OCI-LY3 (cell line): Measurements from ENCODE around the gene CPHXL.

Experiments
- H2AFZ ChIP-seq: fragments of 200-600, 300-600 bp; shearing (Covaris generic); 2 replicates; pipeline ENCODE4 v1.6.0; 2014; ENCODE audit warnings: antibody characterized with exemption, low read depth, low read length
- H3K27ac ChIP-seq: fragments of 200-600, 300-600 bp; sonication (generic); 2 replicates; pipeline ENCODE4 v1.5.1; 2014; ENCODE audit warnings: mild to moderate bottlenecking, low read length, moderate library complexity, mixed read lengths
- H3K27me3 ChIP-seq: fragments of 200-600, 300-600 bp; sonication (generic); 2 replicates; pipeline ENCODE4 v1.6.1; 2014; ENCODE audit warnings: low read depth, low read length, mixed read lengths
- H3K36me3 ChIP-seq: fragments of 200-600, 300-600 bp; sonication (generic); replicated peaks from 2 replicates; pipeline ENCODE3; 2014; ENCODE audit warnings: low read depth, low read length, mixed read lengths
- H3K4me1 ChIP-seq: fragments of 300-600, 200-600 bp; sonication (generic); 2 replicates; pipeline ENCODE4 v1.6.1; 2014; ENCODE audit warnings: low read length, mixed read lengths
- H3K4me2 ChIP-seq: fragments of 200-600, 300-600 bp; sonication (generic); 2 replicates; pipeline ENCODE4 v1.6.1; 2014; ENCODE audit warnings: low read length, mixed read lengths
- H3K4me3 ChIP-seq: fragments of 300-600, 200-600 bp; sonication (generic); 2 replicates; pipeline ENCODE4 v1.5.1; 2014; ENCODE audit warnings: antibody characterized with exemption, mild to moderate bottlenecking, low read length, moderate library complexity
- H3K79me2 ChIP-seq: fragments of 300-600, 200-600 bp; shearing (Covaris generic); 2 replicates; pipeline ENCODE4 v1.6.1; 2014; ENCODE audit warnings: mild to moderate bottlenecking, low read length, mixed read lengths
- H3K9ac ChIP-seq: fragments of 300-600, 200-600 bp; shearing (Covaris generic); 2 replicates; pipeline ENCODE4 v1.6.0; 2014; ENCODE audit warnings: mild to moderate bottlenecking, low read length, moderate library complexity
- H3K9me3 ChIP-seq: fragments of 200-600, 300-600 bp; shearing (Covaris generic); 2 replicates; pipeline ENCODE4 v1.6.1; 2014; ENCODE audit warnings: low read length, mixed read lengths; ENCODE audit not compliant: insufficient read depth
- H4K20me1 ChIP-seq: fragments of 200-600, 300-600 bp; sonication (generic); 2 replicates; pipeline ENCODE4 v1.6.1; 2016; ENCODE audit warnings: low read length, mixed read lengths; ENCODE audit not compliant: insufficient read depth
- CTCF ChIP-seq: fragments of 200-600, 300-600 bp; sonication (generic); IDR thresholded peaks from 2 replicates; pipeline ENCODE4 v1.5.1; 2014; ENCODE audit warnings: antibody characterized with exemption, low read length, low read depth
- EZH2phosphoT487 ChIP-seq: fragments of 200-600 bp; shearing (Covaris generic); IDR thresholded peaks from 2 replicates; pipeline ENCODE4 v1.6.1; 2018; ENCODE audit warnings: antibody characterized with exemption, mixed run types, low read depth

Gene CPHXL

GRCh38 chr16:75745823-75746222 is 19.5 kb upstream of the CPHXL start:
- H3K27me3 ChIP-seq = no peaks in the 10 kb centered on the region
- no peak overlapping the region for H2AFZ ChIP-seq
- H4K20me1 ChIP-seq = no peaks in the 10 kb centered on the region
- peak overlapping the region; percentile 1; the same call in 1 of the 2 replicates for H3K4me2 ChIP-seq
- no peak overlapping the region for H3K9ac ChIP-seq
- H3K79me2 ChIP-seq = no peaks in the 10 kb centered on the region
- no peak overlapping the region for H3K4me3 ChIP-seq
- no peak overlapping the region for H3K27ac ChIP-seq
- peaks cover 13% of the 10 kb centered on the region for H3K4me1 ChIP-seq
- H3K9me3 ChIP-seq = peaks cover 37% of the 10 kb centered on the region
- H3K36me3 ChIP-seq = no peaks in the 10 kb centered on the region
- TF ChIP-seq CTCF (no peak), EZH2phosphoT487 (no peak)

DNA sequence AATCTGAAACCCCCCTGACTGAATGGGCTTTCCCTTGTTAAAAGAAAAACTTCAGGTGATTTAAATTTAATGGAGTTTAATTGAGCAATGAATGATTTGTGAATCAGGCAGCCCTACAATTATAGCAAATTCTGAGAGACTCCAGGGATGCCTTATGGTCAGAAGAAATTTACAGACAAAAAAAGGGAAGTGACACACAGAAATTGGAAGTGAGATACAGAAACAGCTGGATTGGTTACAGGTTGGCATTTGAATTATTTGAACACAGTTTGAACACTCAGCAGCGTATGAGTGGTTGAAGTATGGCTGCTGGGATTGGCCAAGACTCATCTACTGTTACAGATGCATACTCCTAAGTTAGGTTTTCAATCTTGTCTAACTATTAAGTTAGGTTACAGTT is 19.0 kb upstream of the CPHXL start:
- Histone ChIP-seq H3K4me2 (peak overlapping the region; percentile 1; the same call in 1 of the 2 replicates), H3K27ac (no peak overlapping the region), H3K9me3 (peaks cover 37% of the 10 kb centered on the region), H2AFZ (no peak overlapping the region), H4K20me1 (no peaks in the 10 kb centered on the region), H3K9ac (no peak overlapping the region), H3K36me3 (no peaks in the 10 kb centered on the region), H3K79me2 (no peaks in the 10 kb centered on the region), H3K27me3 (no peaks in the 10 kb centered on the region), H3K4me3 (no peak overlapping the region), H3K4me1 (peaks cover 13% of the 10 kb centered on the region)
- TF ChIP-seq CTCF (no peak), EZH2phosphoT487 (no peak)

- peaks cover 13% of the 10 kb centered on the region for H3K4me1 ChIP-seq
- no peaks in the 10 kb centered on the region for H3K27me3 ChIP-seq
- H4K20me1 ChIP-seq = no peaks in the 10 kb centered on the region
- H3K79me2 ChIP-seq = no peaks in the 10 kb centered on the region
- no peak overlapping the region for H3K27ac ChIP-seq
- H3K4me2 ChIP-seq = no peak overlapping the region
- no peak overlapping the region for H3K9ac ChIP-seq
- H3K36me3 ChIP-seq = no peaks in the 10 kb centered on the region
- no peak overlapping the region for H3K4me3 ChIP-seq
- TF ChIP-seq EZH2phosphoT487 = no peak
- H3K9me3 ChIP-seq = peaks cover 37% of the 10 kb centered on the region
- H2AFZ ChIP-seq = no peak overlapping the region
Measured at GRCh38 chr16:75742424-75743047, 16.2 kb upstream of the CPHXL start.

DNA sequence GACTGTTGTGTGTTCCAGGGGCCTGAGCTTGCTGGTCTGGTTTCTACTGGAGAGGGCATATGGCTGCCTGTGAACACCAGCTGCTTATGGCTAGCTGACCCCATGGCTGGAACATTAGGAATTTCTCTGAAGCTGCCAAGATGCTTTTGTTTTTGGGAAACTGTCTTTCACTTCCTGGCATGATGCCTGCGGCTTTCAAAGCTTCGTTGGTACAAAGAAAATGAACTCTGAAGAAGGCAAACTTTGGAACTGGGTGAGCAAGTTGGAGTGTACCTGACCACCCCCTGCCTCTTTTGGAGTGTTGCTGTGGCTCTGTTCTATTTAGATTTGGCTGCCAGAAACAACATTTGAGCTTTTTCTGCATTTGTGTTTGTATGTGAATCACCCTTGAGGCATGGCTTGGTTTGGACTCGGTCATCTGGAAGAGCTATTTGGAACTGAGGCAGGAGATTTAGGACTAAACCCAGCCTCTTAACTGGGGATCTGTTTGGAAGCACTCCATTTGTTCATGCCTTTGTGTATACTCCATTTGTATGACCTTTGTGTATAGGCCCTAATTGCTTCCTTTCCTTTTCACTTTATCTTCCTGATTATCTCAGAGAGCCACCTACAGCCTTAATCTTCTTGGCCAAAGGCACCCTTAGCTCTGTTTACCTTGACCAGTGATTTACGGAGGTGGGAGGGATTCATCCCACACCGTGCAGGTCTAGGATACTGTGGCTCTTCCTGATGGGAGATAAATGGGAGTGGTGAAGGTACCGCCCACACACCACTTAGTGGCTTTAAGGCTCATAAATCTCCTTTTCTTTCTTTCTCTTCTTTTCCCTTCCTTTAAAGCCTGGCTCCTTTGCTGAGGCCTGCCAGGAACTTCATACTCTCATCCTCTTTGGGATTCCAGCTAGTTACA is 7.3 kb upstream of the CPHXL start:
- no peak overlapping the region for H2AFZ ChIP-seq
- H3K27me3 ChIP-seq = no peaks in the 10 kb centered on the region
- H4K20me1 ChIP-seq = no peaks in the 10 kb centered on the region
- H3K4me3 ChIP-seq = no peak overlapping the region
- no peak overlapping the region for H3K27ac ChIP-seq
- H3K9me3 ChIP-seq = no peaks in the 10 kb centered on the region
- no peak overlapping the region for H3K9ac ChIP-seq
- no peak for TF ChIP-seq CTCF
- no peak for TF ChIP-seq EZH2phosphoT487
- no peak overlapping the region for H3K4me2 ChIP-seq
- H3K36me3 ChIP-seq = no peaks in the 10 kb centered on the region
- no peaks in the 10 kb centered on the region for H3K79me2 ChIP-seq
- H3K4me1 ChIP-seq = no peaks in the 10 kb centered on the region
